BLaER1 (cell line): ENCODE results near the gene RERG.
A peak's percentile ranks its signal among the peaks of the same experiment; 100 is the strongest.

Experiments used
- H3K27ac ChIP-seq: shearing (Covaris generic); formaldehyde crosslinking; 2 replicates; pipeline ENCODE4 v1.8.1; 2022
- H3K27me3 ChIP-seq: shearing (Covaris generic); formaldehyde crosslinking; 2 replicates; pipeline ENCODE4 v1.8.1; 2022
- H3K36me3 ChIP-seq: shearing (Covaris generic); formaldehyde crosslinking; 2 replicates; pipeline ENCODE4 v1.8.1; 2022
- H3K4me1 ChIP-seq: shearing (Covaris generic); formaldehyde crosslinking; 2 replicates; pipeline ENCODE4 v1.8.1; 2022
- H3K4me2 ChIP-seq: shearing (Covaris generic); formaldehyde crosslinking; 2 replicates; pipeline ENCODE4 v1.8.1; 2022
- H3K4me3 ChIP-seq: shearing (Covaris generic); formaldehyde crosslinking; 2 replicates; pipeline ENCODE4 v1.8.1; 2022
- H3K9ac ChIP-seq: shearing (Covaris generic); formaldehyde crosslinking; 2 replicates; pipeline ENCODE4 v1.8.1; 2022
- H3K9me3 ChIP-seq: shearing (Covaris generic); formaldehyde crosslinking; 2 replicates; pipeline ENCODE4 v1.8.1; 2022
- H4K20me1 ChIP-seq: shearing (Covaris generic); formaldehyde crosslinking; 2 replicates; pipeline ENCODE4 v1.8.1; 2022
- Cebpa-rat ChIP-seq: shearing (Covaris generic); IDR thresholded peaks from 2 replicates; pipeline ENCODE4 v1.8.1; 2022

RERG gene

GRCh38 chr12:15220915-15221885 lies at the start of gene RERG:
RERG (minus strand) TSS chr12:15221417; CDS start chr12:15217489, 3,928 bp downstream.
- Histone ChIP-seq H3K9ac (no peak within 1 kb of the TSS), H3K36me3 (no peaks in the 10 kb centered on the region), H3K9me3 (0 out of 2 replicates have a peak, but pooled peaks cover 3% of the 10 kb centered on the region), H3K27me3 (no peaks in the 10 kb centered on the region), H3K4me2 (no peak within 1 kb of the TSS), H3K4me3 (no peak within 1 kb of the TSS), H4K20me1 (no peaks in the 10 kb centered on the region), H3K27ac (no peak within 1 kb of the TSS), H3K4me1 (peaks cover 4% of the 10 kb centered on the region; the same call in 1 of the 2 replicates)
- no peak for TF ChIP-seq Cebpa-rat

DNA sequence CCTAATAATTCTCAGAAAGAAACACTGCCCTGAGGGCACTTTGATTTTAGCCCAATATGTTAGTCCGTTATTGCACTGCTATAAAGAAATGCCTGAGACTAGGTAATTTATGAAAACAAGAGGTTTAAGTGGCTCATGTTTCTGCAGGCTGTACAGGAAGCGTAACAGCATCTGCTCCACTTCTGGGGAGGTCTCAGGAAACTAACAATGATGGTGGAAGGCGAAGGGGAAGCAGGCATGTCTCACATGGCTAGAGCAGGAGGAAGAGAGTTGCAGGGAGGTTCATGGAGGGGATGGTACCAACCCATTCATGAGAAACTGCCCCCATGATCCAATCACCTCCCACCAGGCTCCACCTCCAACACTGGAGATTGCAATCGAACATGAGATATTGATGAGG lies 49.4 kb upstream of the RERG start:
- Histone ChIP-seq H3K9me3 (no peaks in the 10 kb centered on the region), H3K4me3 (no peak overlapping the region), H3K4me2 (peak overlapping the region; percentile 66), H4K20me1 (no peaks in the 10 kb centered on the region), H3K9ac (no peak overlapping the region), H3K27me3 (no peaks in the 10 kb centered on the region), H3K36me3 (no peaks in the 10 kb centered on the region), H3K4me1 (peaks cover 10% of the 10 kb centered on the region), H3K27ac (peak overlapping the region; percentile 35; the same call in 1 of the 2 replicates)
- no peak for TF ChIP-seq Cebpa-rat

DNA sequence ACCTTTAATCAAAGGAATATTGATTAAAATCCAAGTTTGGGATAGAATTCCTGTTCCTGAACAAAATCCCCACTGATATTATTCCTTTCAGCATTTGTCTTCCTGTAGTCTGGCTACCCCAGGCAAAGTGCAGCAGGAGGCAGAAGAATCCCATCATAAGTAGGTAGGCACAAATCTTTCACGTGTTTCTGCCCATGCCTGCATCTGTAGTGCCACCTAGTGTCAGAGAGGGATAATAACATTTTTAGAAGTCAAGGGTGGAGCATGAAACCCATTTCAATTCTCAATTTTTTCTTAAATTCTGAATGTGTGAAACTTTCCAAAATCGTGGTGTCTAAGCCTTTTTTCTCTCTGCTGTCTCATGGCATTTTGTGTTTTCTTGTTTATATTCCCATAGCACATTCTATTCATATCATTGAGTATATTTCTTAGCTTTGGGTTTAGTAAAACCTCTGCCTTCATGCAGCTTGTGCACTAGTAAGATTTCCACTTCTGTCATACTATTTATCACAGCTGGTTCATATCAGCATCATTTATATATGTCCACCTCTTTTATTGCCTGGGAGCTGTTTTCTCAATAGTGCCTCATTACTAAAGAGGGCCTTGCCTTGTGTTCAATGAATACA lies 47.8 kb upstream of the RERG start:
- no peak overlapping the region for H3K9ac ChIP-seq
- no peaks in the 10 kb centered on the region for H3K27me3 ChIP-seq
- no peaks in the 10 kb centered on the region for H4K20me1 ChIP-seq
- H3K27ac ChIP-seq = no peak overlapping the region
- no peak overlapping the region for H3K4me2 ChIP-seq
- H3K4me1 ChIP-seq = peaks cover 10% of the 10 kb centered on the region
- no peaks in the 10 kb centered on the region for H3K9me3 ChIP-seq
- H3K36me3 ChIP-seq = no peaks in the 10 kb centered on the region
- no peak overlapping the region for H3K4me3 ChIP-seq
- no peak for TF ChIP-seq Cebpa-rat

DNA sequence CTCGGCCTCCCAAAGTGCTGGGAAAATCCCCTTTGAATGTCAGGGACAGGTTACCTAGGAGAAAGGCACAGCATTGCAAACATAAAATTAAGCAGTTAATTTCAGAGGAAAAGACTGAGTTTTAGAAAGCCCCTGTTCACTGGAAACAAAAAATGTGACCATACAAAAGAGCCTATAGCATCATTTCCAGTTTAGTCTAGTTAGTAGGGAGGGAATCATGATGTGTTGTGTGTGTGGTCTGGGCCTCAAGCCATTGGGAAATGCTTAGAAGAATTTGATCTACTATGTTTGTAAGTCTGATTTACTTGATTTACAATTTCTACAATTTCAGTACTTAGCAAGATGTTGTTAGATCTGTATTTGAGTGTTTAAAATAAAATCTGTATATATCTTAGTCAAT lies 47.1 kb upstream of the RERG start:
- no peak for TF ChIP-seq Cebpa-rat
- Histone ChIP-seq H3K4me3 (no peak overlapping the region), H3K4me1 (peaks cover 10% of the 10 kb centered on the region), H3K9ac (no peak overlapping the region), H4K20me1 (no peaks in the 10 kb centered on the region), H3K36me3 (no peaks in the 10 kb centered on the region), H3K9me3 (no peaks in the 10 kb centered on the region), H3K4me2 (no peak overlapping the region), H3K27me3 (no peaks in the 10 kb centered on the region), H3K27ac (no peak overlapping the region)

- Histone ChIP-seq H3K9ac (no peak overlapping the region), H3K27ac (no peak overlapping the region), H3K4me2 (no peak overlapping the region), H3K4me3 (no peak overlapping the region), H3K4me1 (peaks cover 9% of the 10 kb centered on the region), H4K20me1 (no peaks in the 10 kb centered on the region), H3K36me3 (no peaks in the 10 kb centered on the region), H3K9me3 (no peaks in the 10 kb centered on the region), H3K27me3 (no peaks in the 10 kb centered on the region)
- no peak for TF ChIP-seq Cebpa-rat
Observed at GRCh38 chr12:15265875-15266274, 44.7 kb upstream of the RERG start.

GRCh38 chr12:15256761-15257160 lies 35.5 kb upstream of the RERG start:
- no peak for TF ChIP-seq Cebpa-rat
- Histone ChIP-seq H4K20me1 (no peaks in the 10 kb centered on the region), H3K9ac (no peak overlapping the region), H3K4me1 (no peaks in the 10 kb centered on the region), H3K27ac (no peak overlapping the region), H3K4me2 (no peak overlapping the region), H3K27me3 (no peaks in the 10 kb centered on the region), H3K4me3 (no peak overlapping the region), H3K9me3 (no peaks in the 10 kb centered on the region), H3K36me3 (no peaks in the 10 kb centered on the region)

DNA sequence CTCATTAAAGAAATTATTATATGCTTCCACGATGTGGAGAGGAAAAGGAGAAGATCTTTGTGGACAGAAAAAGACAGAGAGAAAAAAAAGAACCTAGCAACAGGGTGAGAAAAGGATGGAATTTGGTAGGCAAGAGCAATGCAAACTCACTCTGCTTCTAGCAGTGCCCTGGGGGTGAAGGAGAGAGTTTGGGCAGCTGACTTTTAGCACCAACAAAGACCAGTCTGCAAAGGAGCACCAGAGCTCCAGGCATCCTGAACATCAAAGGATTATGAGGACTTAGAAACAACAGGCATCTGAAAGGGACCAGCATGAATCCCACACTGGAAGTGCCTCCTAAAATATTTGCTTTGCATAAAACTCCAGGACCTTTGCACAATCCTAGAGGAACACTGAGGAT lies 32.8 kb upstream of the RERG start:
- H3K4me3 ChIP-seq = no peak overlapping the region
- TF ChIP-seq Cebpa-rat = no peak
- H3K27ac ChIP-seq = no peak overlapping the region
- H3K27me3 ChIP-seq = no peaks in the 10 kb centered on the region
- H3K4me1 ChIP-seq = no peaks in the 10 kb centered on the region
- H3K9ac ChIP-seq = no peak overlapping the region
- no peak overlapping the region for H3K4me2 ChIP-seq
- no peaks in the 10 kb centered on the region for H3K36me3 ChIP-seq
- H4K20me1 ChIP-seq = no peaks in the 10 kb centered on the region
- H3K9me3 ChIP-seq = no peaks in the 10 kb centered on the region

DNA sequence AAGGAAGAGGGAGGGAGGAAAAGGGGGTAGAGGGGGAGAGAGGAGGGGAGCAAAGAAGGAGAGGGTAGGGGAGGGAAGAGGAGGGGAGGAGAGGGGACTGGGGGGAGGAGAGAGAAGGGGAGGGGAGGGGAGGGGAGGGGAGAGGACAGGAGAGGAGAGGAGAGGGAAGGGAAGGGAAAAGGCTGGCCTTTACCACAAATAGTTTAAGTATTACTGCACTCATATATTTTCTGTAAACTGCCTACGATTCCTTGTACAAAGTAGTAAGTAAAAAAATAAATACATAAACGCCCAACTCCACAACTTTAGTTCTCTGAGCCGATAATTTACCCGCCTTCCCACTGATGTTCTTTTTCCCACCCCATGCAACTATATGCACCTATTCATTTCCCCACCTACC lies 23.7 kb upstream of the RERG start:
- H3K9me3 ChIP-seq = peaks cover 5% of the 10 kb centered on the region; the same call in 1 of the 2 replicates
- no peak overlapping the region for H3K4me2 ChIP-seq
- H3K4me1 ChIP-seq = no peaks in the 10 kb centered on the region

DNA sequence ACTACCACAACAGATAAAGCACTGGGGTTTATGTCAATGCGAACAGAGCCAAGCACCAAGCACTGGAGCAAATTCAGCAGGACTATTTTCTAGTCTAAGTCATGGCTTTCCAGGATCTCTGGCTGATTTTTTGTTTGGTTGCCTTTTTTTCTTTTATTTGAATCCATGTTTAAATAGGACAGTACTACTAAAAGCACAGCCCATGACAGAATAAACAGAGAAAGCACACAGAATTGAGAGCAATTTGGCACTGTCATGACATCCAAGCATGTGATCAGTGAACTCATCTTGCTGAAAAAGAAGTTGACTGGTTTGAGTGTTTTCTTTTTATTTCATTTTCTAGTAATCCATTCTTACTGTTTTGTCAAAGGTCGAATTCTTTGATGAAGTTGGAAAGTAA lies 23.1 kb upstream of the RERG start:
- no peaks in the 10 kb centered on the region for H3K4me1 ChIP-seq
- H3K36me3 ChIP-seq = no peaks in the 10 kb centered on the region
- no peak overlapping the region for H3K27ac ChIP-seq
- H3K9me3 ChIP-seq = peaks cover 5% of the 10 kb centered on the region; the same call in 1 of the 2 replicates
- no peaks in the 10 kb centered on the region; the same call in 1 of the 2 replicates for H3K27me3 ChIP-seq
- no peak for TF ChIP-seq Cebpa-rat
- H3K4me2 ChIP-seq = no peak overlapping the region
- H4K20me1 ChIP-seq = no peaks in the 10 kb centered on the region
- no peak overlapping the region for H3K4me3 ChIP-seq
- H3K9ac ChIP-seq = no peak overlapping the region

More for the DNA sequence above, 23.7 kb upstream of the RERG start:
- H3K27me3 ChIP-seq = no peaks in the 10 kb centered on the region; the same call in 1 of the 2 replicates
- no peak overlapping the region for H3K9ac ChIP-seq
- H4K20me1 ChIP-seq = no peaks in the 10 kb centered on the region
- H3K36me3 ChIP-seq = no peaks in the 10 kb centered on the region
- H3K4me3 ChIP-seq = no peak overlapping the region
- H3K27ac ChIP-seq = no peak overlapping the region
- no peak for TF ChIP-seq Cebpa-rat

DNA sequence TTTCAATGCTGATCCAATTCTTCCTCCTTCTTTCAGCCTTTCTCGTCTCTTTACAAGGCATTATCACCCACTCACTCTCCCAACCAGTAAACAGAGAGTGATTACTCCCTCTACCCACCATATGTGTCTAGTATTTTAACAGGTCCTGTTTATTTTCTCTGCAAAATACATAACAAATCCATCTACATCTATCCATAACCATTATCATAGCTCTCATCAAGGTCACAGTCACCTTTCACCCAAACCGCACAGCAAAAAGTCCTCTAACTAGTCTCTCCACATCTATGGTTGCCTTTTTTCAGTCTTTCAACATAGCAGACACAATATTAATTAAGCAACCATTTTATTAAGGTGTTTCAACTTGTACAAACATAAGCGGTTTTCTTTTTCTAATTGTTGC lies 21.9 kb upstream of the RERG start:
- Histone ChIP-seq H4K20me1 (no peaks in the 10 kb centered on the region), H3K36me3 (no peaks in the 10 kb centered on the region), H3K27me3 (no peaks in the 10 kb centered on the region; the same call in 1 of the 2 replicates), H3K27ac (no peak overlapping the region), H3K4me1 (no peaks in the 10 kb centered on the region), H3K4me3 (no peak overlapping the region), H3K4me2 (no peak overlapping the region), H3K9me3 (peaks cover 5% of the 10 kb centered on the region; the same call in 1 of the 2 replicates), H3K9ac (no peak overlapping the region)
- no peak for TF ChIP-seq Cebpa-rat
